Activated CD4-positive, alpha-beta T cell treated with anti-CD3 and anti-CD28 coated beads, Interleukin-2, amount 50 U/mL, for 4 hours (primary cell): ENCODE data around the gene ESRRA.

Source experiments
- DNase-seq, 2 experiments: peaks; one replicate each; pipeline ENCODE4 v3.0.0-alpha.2; 2020

Gene ESRRA

GRCh38 chr11:64305075-64305690 lies at the start of gene ESRRA:
Gene ESRRA, plus strand, starts transcription at chr11:64305524. Its CDS starts 1,656 bp downstream, at chr11:64307180.
- peak; percentile 99 to 100 for DNase-seq

GRCh38 chr11:64256300-64256699 lies 49.0 kb upstream of the ESRRA start:
- DNase-seq: no peak

GRCh38 chr11:64258356-64258755 lies 47.0 kb upstream of the ESRRA start:
- DNase-seq: no peak

- DNase-seq: no peak
Measured at GRCh38 chr11:64258946-64259532, 46.3 kb upstream of the ESRRA start.

- no peak for DNase-seq
Measured at GRCh38 chr11:64259533-64260067, 45.7 kb upstream of the ESRRA start.

- DNase-seq: no peak
Measured at GRCh38 chr11:64260147-64260708, 45.1 kb upstream of the ESRRA start.

GRCh38 chr11:64261556-64262080 lies 43.7 kb upstream of the ESRRA start:
- no peak for DNase-seq

- no peak for DNase-seq
Measured at GRCh38 chr11:64262271-64263002, 42.9 kb upstream of the ESRRA start.

GRCh38 chr11:64263021-64263946 lies 42.0 kb upstream of the ESRRA start:
- DNase-seq: no peak

- DNase-seq: no peak
Measured at GRCh38 chr11:64263947-64264317, 41.4 kb upstream of the ESRRA start.

GRCh38 chr11:64264371-64264852 lies 40.9 kb upstream of the ESRRA start:
- DNase-seq: no peak

- DNase-seq: no peak
Measured at GRCh38 chr11:64265176-64266160, 39.9 kb upstream of the ESRRA start.

- DNase-seq: no peak
Measured at GRCh38 chr11:64266339-64266738, 39.0 kb upstream of the ESRRA start.

GRCh38 chr11:64267207-64267945 lies 37.9 kb upstream of the ESRRA start:
- DNase-seq: no peak

GRCh38 chr11:64268025-64268892 lies 37.1 kb upstream of the ESRRA start:
- DNase-seq: no peak

GRCh38 chr11:64268893-64269539 lies 36.3 kb upstream of the ESRRA start:
- no peak for DNase-seq

- DNase-seq: peak; percentile 97
Measured at GRCh38 chr11:64269540-64270220, 35.6 kb upstream of the ESRRA start.
